Esophagus mucosa (tissue), 1 donor: Measurements from ENCODE around the gene FBXO33. TPM values are rescaled to one million over a fixed set of nuclear protein-coding genes. Genes with fewer than 3 reads are reported as not detected.

ENCODE experiments used
- ATAC-seq: fragments of 200-7000 bp; cut with Tn5 transposase; one replicate; pipeline ENCODE4 v1.9.1; 2020
- total RNA-seq: library from RNA; stranded (reverse); gene quantifications from one replicate; pipeline ENCODE4 v1.2.4, GENCODE V29; 2023
- donor health status: DM: yes; HTN: yes; CAD: no.

FBXO33 gene
- total RNA-seq, 1 donor from 2014 or later, result 4.1 TPM

DNA sequence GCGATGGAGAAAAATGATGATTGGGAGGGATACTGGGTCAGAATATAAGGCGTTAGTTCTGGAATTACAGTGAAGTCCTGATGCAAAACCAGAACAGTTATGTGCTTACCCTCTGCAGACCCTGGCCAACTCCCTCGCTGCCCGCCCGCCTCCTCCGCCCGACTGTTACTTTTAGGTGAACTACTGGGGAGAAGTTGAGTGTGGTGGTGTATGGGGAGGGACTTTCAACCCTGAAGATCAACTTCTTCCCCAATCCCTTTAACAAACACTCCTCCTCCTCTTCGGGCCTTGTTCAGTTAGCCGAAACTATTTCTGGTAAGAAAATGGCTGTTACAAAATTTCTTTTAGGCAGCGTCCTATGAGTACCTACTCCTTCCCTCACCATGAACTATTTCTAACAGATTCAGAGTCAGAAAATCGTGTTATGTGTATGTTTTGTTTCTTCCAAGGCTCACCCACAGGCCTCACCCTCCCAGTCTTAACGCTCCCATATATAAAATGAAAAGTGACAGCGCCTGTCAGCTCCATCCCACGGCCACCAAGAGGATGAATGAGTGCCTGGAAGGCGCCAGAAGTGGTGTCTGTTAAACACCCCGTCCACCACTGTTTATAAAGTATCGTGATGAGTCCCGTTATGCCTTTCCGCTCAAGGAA is 1.3 kb downstream of the FBXO33 start:
- no peak for ATAC-seq

GRCh38 chr14:39428118-39428517 is 4.1 kb downstream of the FBXO33 start:
- ATAC-seq, result no peak

DNA sequence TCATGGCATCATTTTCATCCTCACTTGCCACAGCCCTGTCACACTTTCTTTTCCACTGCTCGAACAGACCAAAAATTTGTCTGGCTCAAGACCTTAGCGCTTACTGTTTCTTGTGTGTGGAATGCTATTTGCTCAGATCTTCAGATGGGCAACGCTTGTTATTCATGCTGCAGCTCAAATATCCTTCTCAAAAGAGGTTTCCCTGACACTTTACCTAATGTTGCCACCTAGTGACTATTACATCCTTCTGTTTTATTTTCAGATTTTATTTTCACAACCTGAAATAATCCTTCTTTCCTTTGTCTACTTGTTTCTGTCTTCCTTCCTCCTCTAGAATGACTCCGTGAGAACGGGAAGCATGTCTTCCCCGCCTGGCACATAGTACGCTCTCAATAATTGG is 5.6 kb downstream of the FBXO33 start:
- ATAC-seq, result no peak

- no peak for ATAC-seq
Observed at GRCh38 chr14:39425947-39426346, 6.3 kb downstream of the FBXO33 start.

DNA sequence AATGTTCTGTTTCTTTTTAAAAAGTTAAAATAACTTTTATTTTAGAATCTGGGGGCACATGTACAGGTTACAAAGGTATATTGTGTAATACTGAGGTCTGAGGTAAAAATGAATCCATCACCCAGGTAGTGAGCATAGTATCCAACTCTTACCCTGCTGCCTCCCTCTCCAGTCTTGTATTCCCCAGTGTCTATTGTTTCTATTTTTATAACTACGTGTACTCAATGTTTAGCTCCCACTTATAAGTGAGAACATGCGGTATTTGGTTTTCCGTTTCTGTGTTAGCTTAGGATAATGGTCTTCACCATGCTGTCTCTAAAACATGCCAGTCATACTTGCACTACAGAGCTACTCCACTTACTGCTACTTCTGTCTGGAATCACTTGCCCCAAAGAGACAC is 8.4 kb downstream of the FBXO33 start:
- ATAC-seq, result no peak

DNA sequence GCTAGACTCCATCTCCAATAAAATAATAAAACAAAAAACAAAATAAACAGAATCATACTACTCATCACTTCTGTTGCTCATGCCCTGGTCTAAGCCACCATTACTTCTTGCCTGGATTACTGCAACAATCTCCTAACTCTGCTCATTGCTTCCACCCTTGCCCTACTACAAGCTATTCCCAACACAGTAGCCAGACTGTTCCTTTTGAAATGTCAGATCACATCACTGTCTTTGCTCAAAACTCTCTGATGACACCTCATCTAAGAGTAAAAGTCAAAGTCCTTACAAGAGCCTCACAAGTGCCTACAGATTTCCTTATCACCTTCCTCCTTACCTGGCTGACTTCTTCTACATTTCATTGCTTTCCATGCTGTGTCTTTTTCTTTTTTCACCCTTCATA is 10.0 kb downstream of the FBXO33 start:
- no peak for ATAC-seq

- no peak for ATAC-seq
Observed at GRCh38 chr14:39419272-39419671, 13.0 kb downstream of the FBXO33 start.

- peak; percentile 38 for ATAC-seq
Observed at GRCh38 chr14:39417014-39417413, 15.2 kb downstream of the FBXO33 start.

DNA sequence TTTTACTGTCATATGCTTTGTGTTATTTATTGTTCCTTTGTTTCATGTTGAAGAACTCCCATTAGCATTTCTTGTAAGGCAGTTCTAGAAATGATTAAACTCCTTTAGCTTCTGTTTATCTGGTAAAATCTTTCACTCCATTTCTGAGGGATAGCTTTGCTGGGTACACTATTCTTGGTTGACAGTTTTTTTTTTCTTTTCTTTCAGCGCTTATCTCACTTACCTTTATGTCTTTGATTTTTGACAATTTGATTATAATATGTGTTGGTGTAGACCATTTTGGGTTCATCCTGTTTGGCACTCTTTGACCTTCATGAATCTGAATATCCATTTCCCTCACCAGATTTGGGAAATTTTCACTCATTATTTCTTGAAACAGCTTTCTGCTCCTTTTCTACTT is 16.2 kb downstream of the FBXO33 start:
- ATAC-seq, result no peak

DNA sequence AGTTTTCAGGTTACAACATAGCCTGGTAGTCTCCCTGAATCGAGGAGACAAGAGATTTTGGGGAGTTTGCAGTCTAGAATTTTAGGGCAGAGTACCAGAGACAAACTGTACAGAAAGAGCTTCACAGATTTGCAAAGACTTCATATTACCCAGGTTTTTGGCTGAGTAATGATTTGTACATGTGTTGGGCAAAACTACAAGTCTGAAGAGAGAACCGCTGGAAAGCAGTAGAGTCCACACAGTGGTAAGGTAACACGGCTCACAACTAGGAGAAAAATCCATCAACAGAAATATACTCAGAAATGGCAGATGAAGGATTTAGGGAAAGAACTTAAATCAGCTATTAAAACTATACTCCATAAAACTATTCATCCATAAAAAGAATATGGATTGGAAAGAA is 25.7 kb downstream of the FBXO33 start:
- ATAC-seq, result no peak

DNA sequence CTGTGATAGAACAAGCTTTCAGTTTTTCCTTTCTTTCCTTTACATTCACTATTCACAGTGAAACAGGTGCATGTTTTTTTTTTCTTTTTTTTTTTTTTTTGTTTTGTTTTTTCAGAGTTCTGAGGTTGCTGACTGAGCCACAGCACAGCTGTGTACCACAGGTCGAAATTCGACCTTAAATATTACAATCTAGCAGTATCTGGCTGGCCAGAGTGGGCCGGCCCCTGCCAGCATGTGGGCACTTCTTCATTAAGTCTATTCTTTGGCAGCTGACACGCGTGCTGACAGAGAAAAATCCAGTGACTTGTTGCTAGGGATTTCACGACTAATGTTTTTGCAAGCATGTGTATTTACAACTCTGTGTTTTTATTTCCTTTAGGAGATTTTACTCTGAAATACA is 33.9 kb downstream of the FBXO33 start:
- no peak for ATAC-seq

- no peak for ATAC-seq
Observed at GRCh38 chr14:39396448-39396847, 35.8 kb downstream of the FBXO33 start.

DNA sequence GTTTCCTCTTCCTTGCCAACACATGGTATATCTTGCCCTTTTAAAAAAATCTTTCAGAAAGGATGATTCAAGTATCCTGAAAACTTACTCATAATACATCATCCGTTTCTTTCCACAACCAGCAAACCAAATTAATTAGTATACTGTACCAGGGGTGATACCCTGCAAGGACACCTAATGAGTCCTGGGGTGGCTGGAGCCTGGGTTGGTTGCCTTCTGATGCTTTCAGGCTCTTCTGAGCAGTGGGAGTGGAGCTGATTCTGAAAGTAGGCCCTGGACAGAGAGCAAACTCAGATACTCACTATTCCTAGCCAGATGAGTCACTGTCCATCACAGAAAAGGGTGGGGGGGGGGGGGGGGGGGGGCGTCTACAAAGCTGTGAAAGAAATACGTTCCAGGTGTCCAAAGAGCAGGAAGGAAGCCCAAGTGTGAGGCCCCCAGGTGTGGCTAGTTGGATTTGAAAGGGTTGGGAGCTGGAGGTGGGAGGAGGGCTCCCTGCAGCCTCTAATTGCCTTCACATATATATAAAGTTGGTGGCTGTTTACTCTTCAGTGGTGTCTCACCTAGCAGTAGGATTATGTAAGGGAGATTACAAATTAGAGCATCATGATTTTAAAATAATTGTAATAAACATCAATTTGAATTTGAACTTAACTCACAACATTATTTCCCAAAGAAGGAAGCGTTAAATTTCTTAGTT is 36.5 kb downstream of the FBXO33 start:
- no peak for ATAC-seq

DNA sequence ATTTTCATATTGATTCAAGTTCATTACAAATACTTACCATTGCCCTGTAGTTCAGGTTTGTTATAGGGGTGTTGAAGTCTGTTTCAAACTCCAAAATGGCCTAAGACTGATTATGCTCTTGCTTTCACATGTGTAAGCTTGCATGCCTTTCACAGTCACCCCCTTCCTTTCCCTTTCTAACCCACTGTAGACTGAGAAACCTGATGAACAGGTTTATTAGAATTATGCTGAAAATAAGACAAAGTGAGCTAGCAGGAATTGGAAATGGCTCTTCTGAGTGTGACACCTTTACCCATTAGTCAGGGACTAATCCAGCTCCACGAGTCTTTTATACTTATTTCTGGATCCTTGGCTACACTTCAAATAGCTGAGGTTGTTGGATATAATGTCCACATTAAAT is 38.9 kb downstream of the FBXO33 start:
- ATAC-seq, result peak; percentile 92

DNA sequence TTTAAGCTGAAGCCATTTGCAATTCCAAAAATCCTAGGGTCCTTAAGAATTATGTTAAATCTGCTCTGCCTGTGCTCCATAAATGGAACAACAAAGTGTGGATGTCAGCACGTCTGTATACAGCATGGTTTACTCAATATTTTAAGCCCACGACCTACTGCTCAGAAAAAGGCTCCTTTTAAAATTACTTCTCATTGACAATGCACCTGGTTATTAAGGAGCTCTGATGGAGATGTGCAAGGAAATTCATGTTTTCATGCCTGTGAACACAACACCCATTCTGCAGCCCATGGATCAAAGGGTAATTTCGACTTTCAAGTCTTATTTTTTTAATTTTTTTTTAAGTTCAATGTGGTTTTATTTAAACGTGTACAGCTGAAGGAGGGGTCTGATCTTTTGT is 48.1 kb downstream of the FBXO33 start:
- ATAC-seq, result no peak

- no peak for ATAC-seq
Observed at GRCh38 chr14:39383741-39384140, 48.5 kb downstream of the FBXO33 start.

DNA sequence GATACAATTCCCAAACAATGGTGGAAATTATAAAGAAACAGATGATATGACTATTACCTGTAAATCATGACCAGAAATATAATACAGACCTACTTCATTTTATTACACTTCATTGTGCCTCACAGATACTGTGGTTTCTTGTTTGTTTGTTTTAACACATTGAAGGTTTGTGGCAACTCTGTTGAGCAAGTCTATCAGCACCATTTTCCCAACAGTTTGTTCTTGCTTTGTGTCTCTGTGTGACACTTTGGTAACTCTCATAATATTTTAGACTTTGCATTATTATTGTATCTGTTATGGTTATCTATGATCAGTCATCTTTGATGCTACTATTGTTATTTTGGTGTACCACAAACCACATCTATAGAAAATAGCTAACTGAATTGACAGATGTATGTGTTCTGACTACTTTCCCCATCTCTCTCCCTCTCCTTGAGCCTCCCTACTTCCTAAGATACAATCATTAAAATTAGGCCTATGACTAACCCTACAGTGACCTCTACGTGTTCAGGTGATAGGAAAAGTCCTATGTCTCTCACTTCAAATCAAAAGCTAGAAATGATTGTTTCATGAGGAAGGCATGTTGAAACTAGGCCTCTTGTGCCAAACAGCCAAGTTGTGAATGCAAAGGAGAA is 49.1 kb downstream of the FBXO33 start:
- ATAC-seq, result no peak

GRCh38 chr14:39382463-39382862 is 49.8 kb downstream of the FBXO33 start:
- no peak for ATAC-seq

GRCh38 chr14:39381366-39381765 is 50.9 kb downstream of the FBXO33 start:
- ATAC-seq, result no peak

DNA sequence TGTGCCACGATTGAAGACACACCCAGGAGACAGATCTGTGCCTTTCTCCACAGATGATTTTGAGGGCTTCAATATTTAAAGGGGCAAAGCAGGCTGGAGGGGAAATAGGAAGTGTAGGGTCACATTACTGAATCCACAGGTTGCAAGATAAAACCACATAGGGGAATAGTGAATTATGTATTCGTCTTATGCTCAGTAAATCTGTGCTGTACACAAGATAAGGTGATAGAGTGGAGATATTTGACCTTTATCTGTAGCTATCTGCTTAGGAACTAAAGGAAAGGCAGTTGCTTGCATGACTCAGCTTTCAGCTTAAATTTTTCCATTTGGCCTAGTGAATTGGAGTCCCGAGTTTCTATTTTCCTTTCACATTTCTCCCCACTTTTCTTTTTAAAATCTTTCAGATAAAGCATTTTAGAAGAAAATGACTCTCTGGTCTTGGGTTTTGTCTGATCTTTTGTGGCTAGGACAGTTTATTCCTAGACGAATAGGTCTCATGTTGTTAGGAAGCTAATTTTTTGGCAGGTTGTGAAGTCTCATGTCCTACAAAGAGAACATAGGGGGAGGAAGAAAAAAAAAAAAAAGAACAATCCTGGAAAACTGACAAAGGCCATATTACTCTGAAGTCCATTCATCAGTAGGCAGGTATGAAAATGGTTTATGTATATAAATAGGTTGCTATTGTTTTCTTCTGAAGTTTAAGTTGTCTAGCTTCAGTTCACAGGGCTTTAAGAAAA is 55.4 kb downstream of the FBXO33 start:
- ATAC-seq, result no peak

GRCh38 chr14:39374851-39375250 is 57.4 kb downstream of the FBXO33 start:
- peak; percentile 35 for ATAC-seq

DNA sequence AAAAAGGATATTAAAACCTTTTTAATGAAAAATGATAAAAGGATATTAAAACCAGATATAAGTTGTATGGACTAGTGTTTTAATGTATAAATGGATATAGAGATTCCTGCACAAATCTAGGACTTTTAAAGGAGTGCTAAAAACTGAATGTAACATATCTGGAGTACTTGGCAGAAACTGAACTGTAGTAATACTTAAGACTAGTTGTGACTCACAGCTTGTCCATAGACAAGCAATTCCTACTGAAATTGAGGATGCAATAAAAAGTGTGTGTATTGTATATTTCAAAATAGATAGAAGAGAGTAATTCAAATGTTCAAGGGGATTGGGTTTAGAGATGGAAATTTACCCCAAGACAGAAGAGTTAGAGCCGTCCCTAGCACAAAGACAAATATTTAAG is 59.6 kb downstream of the FBXO33 start:
- no peak for ATAC-seq

- ATAC-seq, result no peak
Observed at GRCh38 chr14:39370415-39370814, 61.8 kb downstream of the FBXO33 start.
